ENCODE results near the gene TMEM183A.
A peak's percentile ranks its signal among the peaks of the same experiment; 100 is the strongest.
"Not testable (repeated sequence)": the region's sequence is repeated elsewhere in the genome, so short reads cannot be mapped to it uniquely, and the experiment has no call there.

Gene TMEM183A

DNA sequence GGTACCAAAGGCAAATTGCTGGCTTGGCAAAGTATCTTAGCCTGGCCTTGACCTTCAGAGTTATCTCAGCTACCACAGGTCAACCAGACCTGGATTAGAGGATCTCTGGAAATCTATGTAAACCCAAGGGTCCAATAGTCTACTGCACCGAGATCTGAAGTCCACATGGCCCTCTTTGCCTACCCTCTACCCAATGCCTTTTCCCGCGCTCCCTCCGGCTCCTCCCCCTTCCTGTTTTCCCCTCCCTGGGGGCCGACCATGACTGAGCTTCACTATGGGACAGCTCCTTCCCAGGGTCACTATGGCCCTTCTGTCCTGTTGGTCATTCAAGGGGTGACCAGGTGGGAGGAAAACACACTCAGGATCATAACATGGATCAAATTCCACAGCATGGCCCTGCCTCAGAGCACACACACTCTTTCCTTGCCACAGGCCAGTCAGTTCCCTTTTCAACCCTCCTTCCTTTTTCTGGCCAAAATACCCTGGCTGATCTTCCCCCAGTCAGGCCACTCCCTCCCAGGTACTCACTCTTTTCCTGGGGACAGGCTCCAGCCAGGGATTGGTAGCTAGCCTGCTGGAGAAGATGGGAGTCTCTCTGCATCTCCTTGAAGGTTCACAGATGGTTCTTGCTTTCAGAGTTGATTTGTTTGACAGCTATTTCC lies 19.1 kb upstream of the TMEM183A start:
- H3K9me3 ChIP-seq (ENCODE audit: control insufficient read depth, insufficient read depth, low read depth, low read length), result no peaks in the 10 kb centered on the region
- H3K36me3 ChIP-seq (ENCODE audit: control insufficient read depth, insufficient read depth, low read length), result no peaks in the 10 kb centered on the region
- 0 out of 2 replicates have a peak, but pooled peaks cover 3% of the 10 kb centered on the region for H3K27me3 ChIP-seq (ENCODE audit: control insufficient read depth, insufficient read depth, low read length)
- no peak overlapping the region for H3K4me3 ChIP-seq (ENCODE audit: low read depth, low read length)
- H3K4me1 ChIP-seq (ENCODE audit: control insufficient read depth, insufficient read depth, low read length), result peaks cover 3% of the 10 kb centered on the region; the same call in 1 of the 2 replicates
- no peak overlapping the region for H3K9ac ChIP-seq (ENCODE audit: low read length)
- no peak overlapping the region for H3K27ac ChIP-seq (ENCODE audit: low read depth, low read length)

DNA sequence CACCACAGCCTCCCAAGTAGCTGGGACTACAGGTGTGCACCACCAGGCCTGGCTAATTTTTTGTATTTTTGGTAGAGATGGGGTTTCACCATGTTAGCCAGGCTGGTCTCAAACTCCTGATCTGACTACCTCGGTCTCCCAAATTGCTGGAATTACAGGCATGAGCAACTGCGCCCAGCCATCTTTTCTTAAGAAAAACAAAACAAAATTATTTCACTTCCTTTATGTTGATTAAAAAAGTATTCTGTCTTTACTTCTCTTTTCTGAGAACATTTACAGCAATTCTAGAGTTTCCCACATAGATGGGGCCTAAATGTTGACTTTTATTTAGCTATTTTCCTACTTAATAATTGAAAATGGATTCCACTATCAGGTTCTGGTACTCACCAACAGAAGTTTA lies 17.3 kb upstream of the TMEM183A start:
- Histone ChIP-seq H3K27me3 (ENCODE audit: control insufficient read depth, insufficient read depth, low read length) (0 out of 2 replicates have a peak, but pooled peaks cover 3% of the 10 kb centered on the region), H3K9ac (ENCODE audit: low read length) (no peak overlapping the region), H3K9me3 (ENCODE audit: control insufficient read depth, insufficient read depth, low read depth, low read length) (no peaks in the 10 kb centered on the region)

DNA sequence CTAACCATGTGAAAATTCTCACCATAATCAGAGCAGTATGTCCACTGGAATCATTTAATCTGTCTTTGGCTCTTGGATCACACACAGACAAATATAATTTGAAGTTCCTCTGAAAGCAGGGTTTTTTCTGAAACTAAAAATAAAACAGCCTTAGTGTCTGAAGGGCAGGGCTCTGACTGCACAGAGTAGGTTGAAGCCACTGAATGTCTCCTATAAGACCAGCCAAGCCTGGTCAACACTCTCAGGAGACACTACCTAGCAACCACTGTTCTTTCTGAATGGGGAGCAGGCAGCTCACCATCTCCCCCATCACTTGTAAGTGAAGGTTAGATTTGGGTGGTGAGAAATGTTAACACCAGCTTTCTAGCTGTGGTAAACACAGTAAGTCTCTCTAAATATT lies 16.1 kb upstream of the TMEM183A start:
- no peak overlapping the region for H3K9ac ChIP-seq (ENCODE audit: low read length)
- no peak overlapping the region for H3K27ac ChIP-seq (ENCODE audit: low read depth, low read length)
- H3K27me3 ChIP-seq (ENCODE audit: control insufficient read depth, insufficient read depth, low read length), result 0 out of 2 replicates have a peak, but pooled peaks cover 3% of the 10 kb centered on the region
- H3K4me3 ChIP-seq (ENCODE audit: low read depth, low read length), result no peak overlapping the region
- no peaks in the 10 kb centered on the region for H3K9me3 ChIP-seq (ENCODE audit: control insufficient read depth, insufficient read depth, low read depth, low read length)
- H3K36me3 ChIP-seq (ENCODE audit: control insufficient read depth, insufficient read depth, low read length), result no peaks in the 10 kb centered on the region
- peaks cover 3% of the 10 kb centered on the region; the same call in 1 of the 2 replicates for H3K4me1 ChIP-seq (ENCODE audit: control insufficient read depth, insufficient read depth, low read length)

More for the DNA sequence above, 17.3 kb upstream of the TMEM183A start:
- H3K27ac ChIP-seq (ENCODE audit: low read depth, low read length), result no peak overlapping the region
- peaks cover 3% of the 10 kb centered on the region; the same call in 1 of the 2 replicates for H3K4me1 ChIP-seq (ENCODE audit: control insufficient read depth, insufficient read depth, low read length)
- H3K36me3 ChIP-seq (ENCODE audit: control insufficient read depth, insufficient read depth, low read length), result no peaks in the 10 kb centered on the region
- H3K4me3 ChIP-seq (ENCODE audit: low read depth, low read length), result no peak overlapping the region

DNA sequence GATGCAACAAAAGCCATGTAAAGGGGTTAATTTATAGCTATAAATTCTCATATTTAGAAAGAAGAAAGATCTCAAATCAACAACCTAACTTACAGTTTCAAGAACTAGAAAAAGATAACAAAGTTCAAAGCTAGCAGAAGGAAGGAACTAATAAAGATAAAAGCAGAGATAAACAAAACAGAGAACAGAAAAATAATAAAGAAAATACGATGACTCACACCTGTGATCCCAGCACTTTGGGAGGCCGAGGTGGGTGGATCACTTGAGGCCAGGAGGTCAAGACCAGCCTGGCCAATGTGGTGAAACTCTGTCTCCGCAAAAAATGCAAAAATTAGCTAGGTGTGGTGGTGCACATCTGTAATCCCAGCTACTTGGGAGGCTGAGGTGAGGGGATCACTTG lies 12.4 kb upstream of the TMEM183A start:
- Histone ChIP-seq H3K27ac (ENCODE audit: low read depth, low read length) (no peak overlapping the region), H3K4me3 (ENCODE audit: low read depth, low read length) (no peak overlapping the region), H3K27me3 (ENCODE audit: control insufficient read depth, insufficient read depth, low read length) (no peaks in the 10 kb centered on the region), H3K9me3 (ENCODE audit: control insufficient read depth, insufficient read depth, low read depth, low read length) (no peaks in the 10 kb centered on the region), H3K36me3 (ENCODE audit: control insufficient read depth, insufficient read depth, low read length) (no peaks in the 10 kb centered on the region), H3K9ac (ENCODE audit: low read length) (no peak overlapping the region), H3K4me1 (ENCODE audit: control insufficient read depth, insufficient read depth, low read length) (no peaks in the 10 kb centered on the region)

DNA sequence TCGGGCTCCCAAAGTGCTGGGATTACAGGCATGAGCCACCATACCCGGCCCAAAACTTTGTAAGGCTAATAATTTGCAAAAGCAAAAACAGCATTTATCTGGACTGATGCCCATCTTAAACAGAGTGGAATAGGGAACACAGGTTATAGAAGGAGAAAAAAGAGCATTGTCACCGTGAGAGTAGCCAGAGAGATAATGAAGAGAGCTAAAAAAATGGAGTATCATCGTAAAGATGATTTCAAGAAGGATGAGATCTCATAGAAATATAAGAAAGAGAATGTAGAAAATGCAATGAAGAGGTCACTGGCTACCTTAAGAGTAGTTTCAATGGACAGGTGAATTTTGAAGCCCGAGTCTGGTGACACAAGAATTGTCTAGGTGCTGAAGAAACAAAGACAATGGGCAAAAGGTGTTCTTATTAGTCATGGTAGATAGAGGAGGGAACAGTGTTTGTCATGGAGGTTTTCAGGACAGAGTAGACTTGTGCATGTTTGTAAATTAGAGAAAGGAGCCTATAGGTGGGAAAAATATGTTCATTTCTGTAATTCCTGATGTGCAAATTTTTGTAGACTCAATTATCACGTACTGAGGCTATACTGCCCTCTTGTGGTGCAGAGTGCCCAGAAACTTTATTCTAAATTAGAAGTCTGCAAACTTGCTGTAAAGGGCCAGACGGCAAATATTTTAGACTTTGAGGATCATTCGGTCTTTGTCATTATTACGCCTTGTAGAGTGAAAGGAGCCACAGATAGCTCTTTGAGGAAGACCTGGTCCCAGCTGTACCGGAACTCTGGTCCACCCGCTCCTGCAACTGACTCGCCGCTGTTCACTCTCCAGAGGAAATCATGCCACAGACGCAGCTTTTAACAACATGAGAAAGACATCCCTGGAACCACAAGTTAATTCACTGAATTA lies 8.1 kb upstream of the TMEM183A start:
- Histone ChIP-seq H3K9me3 (ENCODE audit: control insufficient read depth, insufficient read depth, low read depth, low read length) (no peaks in the 10 kb centered on the region), H3K9ac (ENCODE audit: low read length) (no peak overlapping the region), H3K27me3 (ENCODE audit: control insufficient read depth, insufficient read depth, low read length) (no peaks in the 10 kb centered on the region), H3K27ac (ENCODE audit: low read depth, low read length) (no peak overlapping the region), H3K36me3 (ENCODE audit: control insufficient read depth, insufficient read depth, low read length) (no peaks in the 10 kb centered on the region), H3K4me3 (ENCODE audit: low read depth, low read length) (no peak overlapping the region), H3K4me1 (ENCODE audit: control insufficient read depth, insufficient read depth, low read length) (no peaks in the 10 kb centered on the region)

DNA sequence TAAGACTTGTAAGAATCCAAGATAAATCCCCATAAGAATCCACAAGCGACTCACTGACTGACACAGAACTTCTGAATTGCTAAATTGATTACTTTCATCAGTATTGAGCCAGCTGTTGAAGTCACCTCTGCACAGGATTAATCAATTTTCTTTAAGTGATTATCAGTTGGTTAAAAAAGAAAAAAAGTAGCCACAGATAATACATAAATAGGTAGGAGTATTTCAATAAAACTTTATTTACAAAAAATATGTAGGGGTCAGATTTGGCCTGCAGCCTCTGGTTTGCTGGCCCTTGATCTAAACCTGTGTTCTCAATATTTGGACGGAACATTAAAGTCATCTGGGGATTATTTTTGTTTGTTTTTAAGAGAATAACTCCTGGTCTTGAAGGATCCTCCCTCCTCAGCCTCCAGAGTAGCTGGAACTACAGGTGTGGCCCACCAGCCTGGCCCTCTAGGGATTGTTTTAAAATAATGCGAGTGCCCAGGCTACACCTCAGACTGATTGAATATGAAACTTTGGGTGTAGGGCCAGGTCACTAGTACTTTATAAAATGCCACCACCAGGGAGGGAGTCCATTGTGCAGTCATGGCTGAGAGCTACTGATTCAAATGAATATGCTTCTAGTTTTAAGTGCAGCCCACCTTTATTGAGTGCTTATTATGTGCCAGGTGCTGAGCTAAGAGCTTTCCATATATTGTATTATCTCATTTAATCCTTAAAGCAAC lies 6.8 kb upstream of the TMEM183A start:
- H3K27ac ChIP-seq (ENCODE audit: low read depth, low read length), result no peak overlapping the region

DNA sequence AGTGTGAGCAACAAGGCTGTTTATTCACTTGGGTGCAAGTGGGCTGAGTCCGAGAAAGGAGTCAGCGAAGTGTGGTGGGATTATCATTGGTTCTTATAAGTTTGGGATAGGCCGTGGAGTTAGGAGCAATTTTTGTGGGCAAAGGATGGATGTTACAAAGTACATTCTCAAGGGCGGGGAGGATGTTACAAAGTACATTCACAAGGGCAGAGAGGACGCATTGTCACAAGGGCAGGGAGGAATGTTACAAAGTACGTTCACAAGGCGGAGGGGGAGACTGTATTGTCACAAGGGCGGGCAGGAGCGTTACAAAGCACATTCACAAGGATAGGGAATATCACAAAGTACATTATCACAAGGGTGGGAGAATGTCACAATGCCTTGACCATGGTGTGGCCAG lies 5.2 kb upstream of the TMEM183A start:
- peaks cover 12% of the 10 kb centered on the region for H3K4me1 ChIP-seq (ENCODE audit: control insufficient read depth, insufficient read depth, low read length)

More for the DNA sequence above, 6.8 kb upstream of the TMEM183A start:
- no peaks in the 10 kb centered on the region for H3K9me3 ChIP-seq (ENCODE audit: control insufficient read depth, insufficient read depth, low read depth, low read length)
- no peaks in the 10 kb centered on the region for H3K36me3 ChIP-seq (ENCODE audit: control insufficient read depth, insufficient read depth, low read length)
- H3K9ac ChIP-seq (ENCODE audit: low read length), result no peak overlapping the region
- no peak overlapping the region for H3K4me3 ChIP-seq (ENCODE audit: low read depth, low read length)
- H3K27me3 ChIP-seq (ENCODE audit: control insufficient read depth, insufficient read depth, low read length), result no peaks in the 10 kb centered on the region
- peaks cover 5% of the 10 kb centered on the region; the same call in 1 of the 2 replicates for H3K4me1 ChIP-seq (ENCODE audit: control insufficient read depth, insufficient read depth, low read length)

DNA sequence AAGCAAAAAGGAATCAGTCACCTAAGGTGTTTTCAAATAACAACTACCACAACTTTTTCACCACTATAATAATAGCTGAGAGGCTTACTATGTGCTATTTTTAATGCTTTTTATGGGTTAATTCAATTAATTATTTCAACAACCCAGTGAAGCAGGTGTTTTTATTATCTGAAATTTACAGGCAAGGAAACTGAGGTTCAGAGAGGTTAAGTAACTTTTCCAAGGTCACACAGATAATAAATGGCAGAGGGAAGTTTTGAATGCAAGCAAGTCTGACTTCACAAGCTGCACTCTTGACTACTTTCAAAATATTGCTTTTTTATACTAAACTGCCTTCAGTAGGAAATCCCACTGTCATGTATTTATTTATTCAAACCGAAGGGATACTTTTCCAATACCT lies 4.2 kb upstream of the TMEM183A start:
- no peak overlapping the region for H3K9ac ChIP-seq (ENCODE audit: low read length)
- peaks cover 12% of the 10 kb centered on the region for H3K4me1 ChIP-seq (ENCODE audit: control insufficient read depth, insufficient read depth, low read length)
- no peak overlapping the region for H3K27ac ChIP-seq (ENCODE audit: low read depth, low read length)
- H3K9me3 ChIP-seq (ENCODE audit: control insufficient read depth, insufficient read depth, low read depth, low read length), result no peaks in the 10 kb centered on the region
- H3K27me3 ChIP-seq (ENCODE audit: control insufficient read depth, insufficient read depth, low read length), result no peaks in the 10 kb centered on the region
- H3K4me3 ChIP-seq (ENCODE audit: low read depth, low read length), result no peak overlapping the region
- H3K36me3 ChIP-seq (ENCODE audit: control insufficient read depth, insufficient read depth, low read length), result no peaks in the 10 kb centered on the region

More for the DNA sequence above, 5.2 kb upstream of the TMEM183A start:
- Histone ChIP-seq H3K4me3 (ENCODE audit: low read depth, low read length) (no peak overlapping the region), H3K9me3 (ENCODE audit: control insufficient read depth, insufficient read depth, low read depth, low read length) (no peaks in the 10 kb centered on the region), H3K9ac (ENCODE audit: low read length) (no peak overlapping the region), H3K27me3 (ENCODE audit: control insufficient read depth, insufficient read depth, low read length) (no peaks in the 10 kb centered on the region), H3K36me3 (ENCODE audit: control insufficient read depth, insufficient read depth, low read length) (no peaks in the 10 kb centered on the region), H3K27ac (ENCODE audit: low read depth, low read length) (no peak overlapping the region)

DNA sequence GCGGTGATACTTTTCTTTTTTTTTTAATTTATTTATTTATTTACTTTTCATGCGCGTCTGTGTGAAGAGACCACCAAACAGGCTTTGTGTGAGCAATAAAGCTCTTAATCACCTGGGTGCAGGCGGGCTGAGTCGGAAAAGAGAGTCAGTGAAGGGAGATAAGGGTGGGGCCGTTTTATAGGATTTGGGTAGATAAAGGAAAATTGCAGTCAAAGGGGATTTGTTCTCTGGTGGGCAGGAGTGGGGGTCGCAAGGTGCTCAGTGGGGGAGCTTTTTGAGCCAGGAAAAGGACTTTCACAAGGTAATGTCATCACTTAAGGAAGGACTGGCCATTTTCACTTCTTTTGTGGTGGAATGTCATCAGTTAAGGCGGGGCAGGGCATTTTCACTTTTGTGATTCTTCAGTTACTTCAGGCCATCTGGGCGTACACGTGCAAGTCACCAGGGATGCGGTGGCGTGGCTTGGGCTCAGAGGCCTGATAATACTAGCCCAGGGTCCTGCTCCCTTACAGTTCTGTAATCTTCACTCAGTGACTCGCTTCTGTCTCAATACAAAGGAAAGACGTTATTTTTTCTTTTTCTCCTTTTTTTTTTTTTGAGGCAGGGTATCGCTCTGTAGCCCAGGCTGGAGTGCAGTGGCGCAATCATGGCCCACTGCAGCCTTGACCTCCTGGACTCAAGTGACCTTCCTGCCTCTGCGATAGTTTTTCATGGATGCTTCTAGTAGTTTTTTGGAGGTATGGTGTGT lies 1.6 kb upstream of the TMEM183A start:
- Histone ChIP-seq H3K4me3 (ENCODE audit: low read depth, low read length) (peak overlapping the region; percentile 77), H3K27ac (ENCODE audit: low read depth, low read length) (peak overlapping the region; percentile 94), H3K4me1 (ENCODE audit: control insufficient read depth, insufficient read depth, low read length) (peaks cover 12% of the 10 kb centered on the region), H3K9ac (ENCODE audit: low read length) (peak overlapping the region; percentile 92), H3K36me3 (ENCODE audit: control insufficient read depth, insufficient read depth, low read length) (peaks cover 21% of the 10 kb centered on the region)
- not testable (repeated sequence) for H3K27me3 ChIP-seq (ENCODE audit: control insufficient read depth, insufficient read depth, low read length); H3K9me3 ChIP-seq (ENCODE audit: control insufficient read depth, insufficient read depth, low read depth, low read length)

DNA sequence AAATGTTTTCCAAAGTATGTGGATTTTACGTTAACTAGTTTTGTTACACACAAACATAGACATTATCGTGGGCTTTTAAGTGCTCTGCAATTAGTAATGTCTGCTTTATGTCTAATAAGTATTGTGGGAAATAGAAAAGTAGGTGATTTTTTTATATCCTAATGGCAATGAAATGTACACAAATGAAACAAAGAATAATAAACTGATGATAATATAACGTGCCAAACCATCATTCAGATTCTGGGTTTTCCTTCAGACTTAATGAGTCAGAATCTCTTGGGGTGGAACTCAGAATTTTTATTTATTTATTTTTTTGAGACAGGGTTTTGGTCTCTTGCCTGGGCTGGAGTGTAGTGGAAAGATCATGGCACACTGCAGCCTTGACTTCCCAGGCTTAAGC lies 2.0 kb downstream of the TMEM183A start:
- Histone ChIP-seq H3K36me3 (ENCODE audit: control insufficient read depth, insufficient read depth, low read length) (peaks cover 55% of the 10 kb centered on the region), H3K27me3 (ENCODE audit: control insufficient read depth, insufficient read depth, low read length) (no peaks in the 10 kb centered on the region)

More for the DNA sequence above, 2.0 kb downstream of the TMEM183A start:
- no peak overlapping the region for H3K4me3 ChIP-seq (ENCODE audit: low read depth, low read length)
- no peak overlapping the region for H3K9ac ChIP-seq (ENCODE audit: low read length)
- H3K4me1 ChIP-seq (ENCODE audit: control insufficient read depth, insufficient read depth, low read length), result peaks cover 12% of the 10 kb centered on the region
- H3K9me3 ChIP-seq (ENCODE audit: control insufficient read depth, insufficient read depth, low read depth, low read length), result no peaks in the 10 kb centered on the region
- no peak overlapping the region for H3K27ac ChIP-seq (ENCODE audit: low read depth, low read length)
